Subcutaneous abdominal adipose tissue (tissue), 5 donors: ENCODE measurements around the gene CELSR1.
"Not testable (repeated sequence)": the region's sequence is repeated elsewhere in the genome, so short reads cannot be mapped to it uniquely, and the experiment has no call there.

Experiments
- H3K27ac ChIP-seq: one replicate; pipeline ENCODE4 v1.7.0; 2013; ENCODE audit warnings: low read depth, mild to moderate bottlenecking, inconsistent platforms, low read length, moderate library complexity
- H3K27me3 ChIP-seq, 5 donors: one replicate each; pipeline ENCODE4 v1.7.0; 2013; ENCODE audit warnings: low read length in 5 of 5, inconsistent platforms in 1 of 5; ENCODE audit not compliant: control insufficient read depth in 5 of 5, insufficient read depth in 4 of 5
- H3K36me3 ChIP-seq, 5 donors: one replicate each; pipeline ENCODE4 v1.7.0; 2013; ENCODE audit warnings: low read length in 5 of 5; ENCODE audit not compliant: control insufficient read depth in 5 of 5, insufficient read depth in 5 of 5
- H3K4me1 ChIP-seq, 5 donors: one replicate each; pipeline ENCODE4 v1.7.0; 2013; ENCODE audit warnings: low read length in 5 of 5, mild to moderate bottlenecking in 3 of 5, moderate library complexity in 1 of 5; ENCODE audit not compliant: control insufficient read depth in 5 of 5, insufficient read depth in 5 of 5
- H3K4me3 ChIP-seq, 5 donors: one replicate each; pipeline ENCODE4 v1.7.0; 2013; ENCODE audit warnings: low read length in 5 of 5, low read depth in 1 of 5
- H3K9ac ChIP-seq, 5 donors: one replicate each; pipeline ENCODE4 v1.7.0; 2013; ENCODE audit warnings: low read length in 5 of 5, mild to moderate bottlenecking in 4 of 5, moderate library complexity in 3 of 5
- H3K9me3 ChIP-seq, 5 donors: one replicate each; pipeline ENCODE4 v1.7.0; 2013; ENCODE audit warnings: low read length in 5 of 5; ENCODE audit not compliant: control insufficient read depth in 5 of 5
- donor health status: healthy.
- donor health status: healthy.
- donor health status: healthy.
- donor health status: healthy.
- donor health status: healthy.

The CELSR1 gene

DNA sequence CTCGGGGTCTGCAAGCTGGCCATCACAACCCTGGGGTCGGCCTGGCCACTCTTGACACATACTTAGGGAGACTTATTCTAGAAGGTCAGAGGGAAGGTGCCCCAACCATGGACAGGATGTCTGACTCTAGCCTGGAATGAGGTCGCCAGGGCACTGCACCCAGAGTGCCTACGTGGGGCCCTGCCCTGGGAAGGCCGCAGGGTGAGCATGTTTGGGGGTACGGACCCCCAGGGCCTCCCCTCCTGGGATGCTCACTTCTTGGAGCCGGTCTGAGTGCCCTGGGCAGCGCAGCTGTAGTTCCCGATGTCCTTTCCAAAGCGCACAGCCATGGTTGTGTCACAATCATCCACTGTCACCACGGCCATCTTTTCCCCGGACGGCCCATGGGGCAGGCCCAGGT lies 126.1 kb downstream of the CELSR1 start:
- peaks cover 0 to 8% (median 8%) of the 10 kb centered on the region in 5 donors for H3K4me1 ChIP-seq
- peaks cover 6 to 25% (median 21%) of the 10 kb centered on the region in 5 donors for H3K27me3 ChIP-seq
- no peak overlapping the region for H3K9ac ChIP-seq
- H3K36me3 ChIP-seq = no peaks in the 10 kb centered on the region
- H3K4me3 ChIP-seq = no peak overlapping the region
- no peak overlapping the region for H3K27ac ChIP-seq
- H3K9me3 ChIP-seq = no peaks in the 10 kb centered on the region

DNA sequence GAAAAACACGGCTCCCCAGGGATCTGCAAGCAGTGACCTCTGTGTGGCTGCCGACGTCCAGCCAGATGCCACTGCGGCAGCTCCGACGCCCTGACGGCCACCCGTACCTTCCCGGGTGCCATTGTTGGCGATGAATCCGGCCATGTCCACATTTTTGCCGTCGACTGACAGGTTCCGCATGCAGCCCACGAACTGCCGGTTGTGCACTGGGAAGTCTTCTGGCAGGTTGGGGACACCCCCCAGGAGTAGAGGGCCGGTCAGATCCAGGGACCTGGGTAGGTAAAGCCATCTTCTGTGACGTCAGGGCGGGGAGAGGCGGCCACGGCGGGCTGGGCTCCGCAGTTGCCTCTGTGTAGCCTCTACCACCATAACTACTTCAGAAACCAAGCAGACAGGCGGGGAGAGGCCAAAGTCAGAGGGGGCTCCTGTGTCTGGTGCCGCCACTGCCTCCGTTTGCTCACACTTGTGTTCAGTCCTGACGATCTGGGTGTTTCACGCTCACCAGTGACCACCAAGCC lies 127.1 kb downstream of the CELSR1 start:
- Histone ChIP-seq H3K36me3 (no peaks in the 10 kb centered on the region), H3K9ac (no peak overlapping the region), H3K4me1 (peaks cover 0 to 16% (median 9%) of the 10 kb centered on the region in 5 donors), H3K9me3 (no peaks in the 10 kb centered on the region), H3K27ac (no peak overlapping the region), H3K4me3 (no peak overlapping the region), H3K27me3 (peaks cover 6 to 23% (median 19%) of the 10 kb centered on the region in 5 donors)

DNA sequence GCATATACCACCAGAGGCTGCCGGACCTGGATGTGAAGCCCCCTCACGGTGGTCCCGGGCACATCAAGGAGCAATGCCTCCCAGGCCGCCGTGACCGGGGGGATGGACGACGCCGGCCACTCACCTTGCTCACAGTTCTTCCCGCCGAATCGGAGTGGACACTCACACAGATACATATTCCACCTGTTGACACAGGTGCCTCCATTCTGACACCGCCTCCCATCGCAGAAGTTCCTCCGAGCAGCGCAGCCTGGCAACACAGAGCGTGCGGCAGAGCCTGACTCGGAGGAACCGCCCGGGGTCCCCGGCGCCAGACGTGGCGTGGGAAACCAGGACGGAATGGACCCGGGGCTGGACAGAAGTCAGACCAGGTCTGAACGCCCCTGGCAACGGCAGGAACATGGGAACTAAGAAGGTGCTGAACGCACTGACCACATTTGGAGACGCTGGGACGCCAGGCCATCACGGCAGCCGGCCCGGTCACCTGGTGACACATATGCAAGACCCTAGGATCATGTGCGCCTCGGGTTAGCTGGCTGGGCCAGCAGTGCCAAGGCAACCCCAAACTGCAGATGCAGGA lies 127.7 kb downstream of the CELSR1 start:
- Histone ChIP-seq H3K9me3 (no peaks in the 10 kb centered on the region), H3K9ac (no peak overlapping the region), H3K27ac (no peak overlapping the region), H3K27me3 (peaks cover 6 to 23% (median 17%) of the 10 kb centered on the region in 5 donors), H3K36me3 (no peaks in the 10 kb centered on the region), H3K4me1 (peaks cover 0 to 16% (median 9%) of the 10 kb centered on the region in 5 donors), H3K4me3 (no peak overlapping the region)

DNA sequence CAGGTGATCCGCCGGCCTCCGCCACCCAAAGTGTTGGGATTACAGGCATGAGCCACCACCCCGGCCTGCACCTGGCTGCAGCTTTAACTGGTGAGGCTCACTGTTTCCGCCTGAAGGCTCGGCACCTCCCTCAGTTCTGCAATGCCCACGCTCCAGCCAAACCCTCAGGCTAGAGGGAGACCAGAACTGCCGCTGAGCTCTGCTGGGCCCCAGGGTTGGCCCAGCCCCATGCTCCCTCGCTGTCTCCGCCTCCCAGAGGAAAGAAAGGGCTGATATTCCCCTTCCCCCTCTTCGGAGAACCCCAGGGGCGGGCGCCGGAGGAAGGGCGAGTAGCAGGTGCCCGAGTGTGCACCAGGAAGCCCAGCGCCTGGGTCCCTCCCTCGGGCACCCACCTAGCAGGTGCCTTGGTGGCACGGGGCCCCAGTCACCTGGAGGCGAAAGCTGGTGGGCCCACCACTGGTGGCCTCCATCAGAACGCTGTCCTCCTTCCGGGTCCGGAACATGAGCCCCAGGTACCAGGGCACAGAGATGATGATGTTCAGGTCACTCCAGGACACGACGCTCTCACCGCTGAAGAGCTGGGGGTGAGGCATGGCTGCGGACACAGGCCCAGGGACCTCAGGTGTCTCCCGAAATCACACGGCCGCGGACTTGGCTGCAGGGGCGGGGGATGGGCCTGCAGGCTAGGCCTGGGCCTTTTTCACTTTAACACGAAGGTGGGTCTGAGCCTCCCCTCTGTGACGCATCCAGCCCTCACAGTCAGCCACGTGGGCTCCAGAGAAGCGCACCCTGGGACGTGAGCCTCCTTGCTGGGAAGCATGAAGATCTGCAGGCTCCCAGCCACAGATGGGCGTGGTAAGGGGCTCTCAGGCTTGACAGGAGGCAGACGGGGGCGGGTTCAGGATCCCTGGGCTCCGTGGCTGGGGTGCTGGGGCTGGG lies 128.6 kb downstream of the CELSR1 start:
- H3K27ac ChIP-seq = no peak overlapping the region
- H3K9ac ChIP-seq = no peak overlapping the region
- H3K9me3 ChIP-seq = no peaks in the 10 kb centered on the region
- H3K36me3 ChIP-seq = no peaks in the 10 kb centered on the region
- H3K4me1 ChIP-seq = peaks cover 0 to 16% (median 9%) of the 10 kb centered on the region in 5 donors
- H3K27me3 ChIP-seq = peaks cover 4 to 20% (median 10%) of the 10 kb centered on the region in 5 donors
- H3K4me3 ChIP-seq = no peak overlapping the region

DNA sequence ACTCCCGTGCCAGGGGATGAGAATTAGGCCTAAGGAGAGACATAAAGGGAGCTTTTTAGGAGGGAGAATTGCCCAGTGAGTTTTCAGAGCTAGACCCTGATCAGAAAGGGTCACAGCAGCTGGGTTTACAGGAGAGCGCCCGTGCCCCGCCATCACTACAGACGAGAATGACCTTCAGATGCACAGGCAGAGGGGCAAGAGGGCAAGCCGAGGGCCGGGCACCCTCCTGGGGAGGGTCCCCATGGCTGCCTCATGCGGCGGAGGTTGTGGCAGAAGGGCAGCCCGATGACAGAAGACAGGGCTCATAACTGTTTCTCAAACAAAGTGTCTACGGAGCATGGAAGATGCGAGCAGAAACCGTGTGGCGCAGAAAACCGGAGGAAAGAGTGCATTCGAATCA lies 129.7 kb downstream of the CELSR1 start:
- H3K27me3 ChIP-seq = peaks cover 0 to 19% (median 6%) of the 10 kb centered on the region in 5 donors
- H3K4me1 ChIP-seq = peaks cover 0 to 16% (median 9%) of the 10 kb centered on the region in 5 donors
- H3K27ac ChIP-seq = no peak overlapping the region
- no peaks in the 10 kb centered on the region for H3K9me3 ChIP-seq
- no peak overlapping the region for H3K4me3 ChIP-seq
- H3K9ac ChIP-seq = no peak overlapping the region
- H3K36me3 ChIP-seq = no peaks in the 10 kb centered on the region

DNA sequence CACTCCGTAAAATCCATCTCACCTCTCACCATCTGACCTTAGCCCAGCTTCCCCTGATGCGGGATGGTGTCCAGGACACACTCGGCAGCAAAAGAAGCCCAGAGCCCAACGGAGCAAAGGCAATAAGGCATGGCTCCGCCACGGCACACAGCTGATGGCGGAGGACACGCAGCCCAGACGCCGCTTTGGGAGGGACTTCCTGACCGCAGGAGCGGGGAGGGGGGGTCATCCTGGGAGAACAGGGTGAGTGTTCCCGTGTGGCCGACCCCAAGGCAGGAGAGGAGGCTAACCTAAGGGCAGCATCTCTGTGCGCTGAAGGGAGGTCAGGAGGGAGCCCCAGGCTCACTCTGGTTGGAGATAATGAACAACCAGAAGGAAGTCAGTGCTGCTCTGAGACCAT lies 130.6 kb downstream of the CELSR1 start:
- Histone ChIP-seq H3K27ac (no peak overlapping the region), H3K27me3 (peaks cover 0 to 9% (median 0%) of the 10 kb centered on the region in 5 donors), H3K4me3 (no peak overlapping the region), H3K9ac (no peak overlapping the region), H3K9me3 (no peaks in the 10 kb centered on the region), H3K4me1 (peaks cover 0 to 16% (median 9%) of the 10 kb centered on the region in 5 donors), H3K36me3 (no peaks in the 10 kb centered on the region)

DNA sequence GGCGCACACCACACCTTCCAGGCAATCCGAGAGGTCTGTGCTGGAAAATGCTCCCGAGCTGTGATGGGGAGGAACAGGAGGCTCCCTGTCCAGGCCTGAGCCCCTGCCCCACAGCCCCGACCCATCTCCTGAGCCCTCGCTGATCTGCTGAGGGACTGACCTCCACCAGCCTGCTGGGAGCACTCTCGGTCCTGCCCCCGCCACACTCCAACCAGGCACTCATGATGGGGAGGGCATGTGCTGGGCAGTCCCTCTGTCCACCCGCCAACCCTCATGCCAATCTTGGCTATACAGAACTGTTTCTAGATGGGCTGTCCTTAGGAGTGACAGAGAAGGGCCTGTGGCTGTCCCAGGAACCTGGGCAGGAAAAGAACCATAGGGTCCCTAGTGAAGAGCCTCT lies 131.1 kb downstream of the CELSR1 start:
- no peak overlapping the region for H3K9ac ChIP-seq
- peaks cover 0 to 16% (median 9%) of the 10 kb centered on the region in 5 donors for H3K4me1 ChIP-seq
- no peaks in the 10 kb centered on the region for H3K9me3 ChIP-seq
- no peaks in the 10 kb centered on the region for H3K36me3 ChIP-seq
- peaks cover 0 to 5% (median 0%) of the 10 kb centered on the region in 5 donors for H3K27me3 ChIP-seq
- H3K27ac ChIP-seq = no peak overlapping the region
- no peak overlapping the region for H3K4me3 ChIP-seq

DNA sequence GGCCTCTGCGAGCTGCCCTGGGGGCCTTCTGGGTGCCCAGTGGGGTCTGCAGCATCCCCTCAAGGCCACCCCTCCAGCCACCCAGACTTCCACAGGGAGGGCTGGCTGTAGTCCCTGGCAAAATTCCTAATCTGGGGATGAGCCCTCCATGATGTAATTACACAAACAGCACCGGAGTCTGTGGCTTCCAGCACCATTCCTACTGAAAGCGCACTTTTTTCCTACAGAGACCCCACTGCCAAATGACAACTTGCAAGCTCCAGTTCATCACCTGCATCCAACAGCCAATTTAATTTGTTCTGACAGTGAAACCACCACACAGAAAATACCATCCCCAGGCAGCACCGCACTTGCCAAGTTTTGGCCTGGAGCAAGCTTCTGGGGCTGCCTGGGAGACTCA lies 131.5 kb downstream of the CELSR1 start:
- no peaks in the 10 kb centered on the region for H3K9me3 ChIP-seq
- peaks cover 0 to 16% (median 9%) of the 10 kb centered on the region in 5 donors for H3K4me1 ChIP-seq
- H3K9ac ChIP-seq = no peak overlapping the region
- H3K36me3 ChIP-seq = no peaks in the 10 kb centered on the region
- H3K27me3 ChIP-seq = peaks cover 0 to 5% (median 0%) of the 10 kb centered on the region in 5 donors
- H3K27ac ChIP-seq = no peak overlapping the region
- H3K4me3 ChIP-seq = no peak overlapping the region

DNA sequence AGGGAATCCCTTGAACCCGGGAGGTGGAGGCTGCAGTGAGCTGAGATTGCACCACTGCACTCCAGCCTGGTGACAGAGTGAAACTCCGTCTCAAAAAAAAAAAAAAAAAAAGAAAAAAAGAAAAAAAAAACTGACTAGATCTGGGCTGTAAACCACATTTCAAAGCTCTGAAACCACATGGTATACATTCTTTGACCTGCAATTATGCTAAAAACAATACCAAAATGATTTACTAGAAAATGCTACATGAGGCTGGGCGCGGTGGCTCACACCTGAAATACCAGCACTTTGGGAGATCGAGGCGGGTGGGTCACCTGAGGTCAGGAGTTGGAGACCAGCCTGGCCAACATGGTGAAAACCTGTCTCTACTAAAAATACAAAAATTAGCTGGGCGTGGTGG lies 133.5 kb downstream of the CELSR1 start:
- H3K9ac ChIP-seq, H3K4me3 ChIP-seq, H3K27me3 ChIP-seq, H3K36me3 ChIP-seq, H3K9me3 ChIP-seq, H3K27ac ChIP-seq: not testable (repeated sequence)
- peaks cover 0 to 16% (median 9%) of the 10 kb centered on the region in 5 donors for H3K4me1 ChIP-seq

DNA sequence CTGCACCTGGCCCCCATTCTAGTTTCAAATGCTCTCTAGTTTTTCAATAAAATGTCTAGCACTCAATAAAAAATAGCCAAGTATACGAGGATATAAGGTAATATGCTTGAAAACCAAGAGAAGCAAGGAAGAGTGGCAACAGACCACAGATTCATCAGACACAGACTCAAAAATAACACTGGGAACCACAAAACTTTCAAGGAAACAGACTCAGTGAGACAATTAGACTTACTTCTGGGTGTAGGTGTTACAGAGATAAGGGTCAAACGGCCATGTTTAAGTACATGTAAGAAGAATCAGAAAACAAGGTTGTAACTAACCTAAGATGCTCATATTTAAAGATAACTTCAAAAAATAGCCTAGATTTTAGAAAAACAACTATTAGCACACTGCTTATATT lies 134.9 kb downstream of the CELSR1 start:
- Histone ChIP-seq H3K9me3 (no peaks in the 10 kb centered on the region), H3K27me3 (peaks cover 0 to 2% (median 0%) of the 10 kb centered on the region in 5 donors), H3K27ac (no peak overlapping the region), H3K4me3 (no peak overlapping the region), H3K9ac (no peak overlapping the region), H3K4me1 (peaks cover 0 to 16% (median 9%) of the 10 kb centered on the region in 5 donors), H3K36me3 (no peaks in the 10 kb centered on the region)
